Transverse colon (tissue), 3 donors: ENCODE measurements around the gene CTNNBIP1.

ENCODE experiments used
- CTCF ChIP-seq, 5 experiments: fragments of 200-600 bp in 3 of 5; fragments of 450-650 bp in 2 of 5; sonication (generic) in 3 of 5; IDR thresholded peaks; 1 replicate in 2 of 5; 2 replicates in 3 of 5; pipeline ENCODE4 v1.5.1; 2016 to 2017; ENCODE audit warnings: antibody characterized with exemption in 5 of 5, inconsistent platforms in 3 of 5, mild to moderate bottlenecking in 2 of 5, moderate library complexity in 1 of 5
- POLR2A ChIP-seq: fragments of 450-650 bp; IDR thresholded peaks from one replicate; pipeline ENCODE4 v1.6.1; 2016; ENCODE audit warnings: antibody characterized with exemption, mild to moderate bottlenecking, moderate library complexity

DNA sequence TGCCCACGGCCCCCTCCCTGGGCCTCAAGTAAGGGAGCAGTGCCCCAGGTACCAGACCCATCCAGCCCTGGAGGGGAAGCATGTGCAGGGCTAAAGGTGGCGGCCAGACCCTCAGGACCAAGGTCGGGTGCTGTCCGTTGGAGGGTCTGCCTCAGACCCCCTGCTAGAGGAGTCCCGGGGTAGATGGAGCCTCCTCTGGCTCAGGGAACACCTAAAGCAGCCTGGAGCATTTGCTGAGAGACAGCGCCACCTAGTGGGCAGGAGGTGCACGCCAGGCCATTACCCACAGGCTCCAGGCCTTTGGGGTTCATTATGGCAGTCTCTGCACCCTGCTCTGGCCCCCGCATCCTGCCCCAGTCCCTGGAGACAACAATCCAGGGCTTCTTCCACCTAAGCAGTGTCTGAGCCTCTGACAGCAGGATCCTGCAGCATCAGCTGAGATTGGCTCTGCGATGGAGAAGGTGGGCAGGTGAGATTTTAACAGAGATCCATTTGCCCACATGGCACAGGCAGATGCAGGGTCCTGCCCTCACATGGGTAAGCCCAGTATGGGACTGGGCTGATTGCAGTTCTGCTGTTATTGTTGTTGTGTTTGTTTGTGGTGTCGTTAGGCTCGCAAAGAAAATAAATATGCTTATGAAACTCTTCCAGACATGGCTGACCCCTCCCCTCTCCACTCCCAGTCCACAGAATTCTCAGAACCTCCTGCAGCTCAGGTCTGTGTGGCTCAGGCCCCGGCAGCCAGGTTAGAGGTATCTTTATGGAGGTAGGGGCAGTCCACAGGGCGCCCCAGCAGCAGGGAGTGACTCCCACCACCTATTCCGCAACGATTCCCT is 42.4 kb downstream of the CTNNBIP1 start:
- TF ChIP-seq CTCF (IDR thresholded peaks at IDR 0.05): peak; percentile 96 to 98 (median 97)
- no peak for TF ChIP-seq POLR2A
